ENCODE results near the gene NFATC4.

Gene NFATC4

DNA sequence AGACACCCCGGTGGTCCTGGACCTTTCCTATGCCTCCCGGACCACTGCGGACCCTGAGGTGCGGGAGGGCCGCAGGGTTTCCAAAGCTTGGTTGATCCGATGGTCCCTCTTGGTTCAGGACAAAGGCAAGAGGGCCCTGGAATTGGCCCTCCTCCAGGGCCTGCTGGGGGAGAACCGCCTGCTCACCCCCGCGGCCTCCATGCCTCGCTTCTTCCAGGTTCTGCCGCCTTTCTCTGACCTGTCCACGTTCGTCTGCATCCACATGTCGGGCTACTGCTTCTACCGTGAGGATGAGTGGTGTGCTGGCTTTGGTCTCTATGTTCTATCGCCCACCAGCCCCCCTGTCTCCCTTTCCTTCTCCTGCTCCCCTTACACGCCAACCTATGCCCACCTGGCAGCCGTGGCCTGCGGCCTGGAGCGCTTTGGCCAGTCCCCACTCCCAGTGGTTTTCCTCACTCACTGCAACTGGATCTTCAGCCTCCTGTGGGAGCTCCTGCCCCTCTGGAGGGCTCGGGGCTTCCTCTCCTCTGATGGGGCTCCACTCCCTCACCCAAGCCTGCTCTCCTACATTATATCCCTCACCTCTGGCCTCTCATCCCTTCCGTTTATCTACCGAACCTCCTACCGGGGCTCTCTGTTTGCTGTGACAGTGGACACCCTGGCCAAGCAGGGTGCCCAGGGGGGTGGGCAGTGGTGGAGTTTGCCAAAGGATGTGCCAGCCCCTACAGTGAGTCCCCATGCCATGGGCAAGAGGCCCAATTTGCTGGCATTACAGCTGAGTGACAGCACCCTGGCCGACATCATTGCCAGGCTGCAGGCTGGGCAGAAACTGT is 47.7 kb downstream of the NFATC4 start:
- DNase-seq, result no peak
- Histone ChIP-seq H3K36me3 (replicated peaks) (peaks cover 4% of the 10 kb centered on the region), H3K4me3 (ENCODE audit: low read depth, low read length) (no peak overlapping the region), H3K27me3 (replicated peaks) (no peaks in the 10 kb centered on the region), H3K27ac (no peak overlapping the region)
- no peak for TF ChIP-seq CTCF (IDR thresholded peaks at IDR 0.05; ENCODE audit: low read depth, low read length, missing control alignments)
- in situ Hi-C loops (cut with HindIII; ENCODE audit: low pct_ligation_motif_present, low sequenced_read_pairs), result no loop called here

- in situ Hi-C loops (cut with HindIII; ENCODE audit: low pct_ligation_motif_present, low sequenced_read_pairs), result no loop called here
- H3K36me3 ChIP-seq (replicated peaks), result peaks cover 4% of the 10 kb centered on the region
- no peaks in the 10 kb centered on the region for H3K27me3 ChIP-seq (replicated peaks)
- H3K4me3 ChIP-seq (ENCODE audit: low read depth, low read length), result no peak overlapping the region
- H3K27ac ChIP-seq, result no peak overlapping the region
- TF ChIP-seq CTCF (IDR thresholded peaks at IDR 0.05; ENCODE audit: low read depth, low read length, missing control alignments), result no peak
- no peak for DNase-seq
Measured at GRCh38 chr14:24416254-24416931, 48.4 kb downstream of the NFATC4 start.

- Histone ChIP-seq H3K36me3 (replicated peaks) (peaks cover 4% of the 10 kb centered on the region), H3K4me3 (ENCODE audit: low read depth, low read length) (no peak overlapping the region), H3K27me3 (replicated peaks) (no peaks in the 10 kb centered on the region), H3K27ac (no peak overlapping the region)
- in situ Hi-C loops (cut with HindIII; ENCODE audit: low pct_ligation_motif_present, low sequenced_read_pairs), result no loop called here
- no peak for TF ChIP-seq CTCF (IDR thresholded peaks at IDR 0.05; ENCODE audit: low read depth, low read length, missing control alignments)
- no peak for DNase-seq
Measured at GRCh38 chr14:24416932-24417619, 49.1 kb downstream of the NFATC4 start.

- no peak for TF ChIP-seq CTCF (IDR thresholded peaks at IDR 0.05; ENCODE audit: low read depth, low read length, missing control alignments)
- Histone ChIP-seq H3K4me3 (ENCODE audit: low read depth, low read length) (no peak overlapping the region), H3K36me3 (replicated peaks) (peaks cover 2% of the 10 kb centered on the region), H3K27me3 (replicated peaks) (no peaks in the 10 kb centered on the region), H3K27ac (no peak overlapping the region)
- no peak for DNase-seq
- in situ Hi-C loops (cut with HindIII; ENCODE audit: low pct_ligation_motif_present, low sequenced_read_pairs), result no loop called here
Measured at GRCh38 chr14:24417832-24418491, 50.0 kb downstream of the NFATC4 start.

DNA sequence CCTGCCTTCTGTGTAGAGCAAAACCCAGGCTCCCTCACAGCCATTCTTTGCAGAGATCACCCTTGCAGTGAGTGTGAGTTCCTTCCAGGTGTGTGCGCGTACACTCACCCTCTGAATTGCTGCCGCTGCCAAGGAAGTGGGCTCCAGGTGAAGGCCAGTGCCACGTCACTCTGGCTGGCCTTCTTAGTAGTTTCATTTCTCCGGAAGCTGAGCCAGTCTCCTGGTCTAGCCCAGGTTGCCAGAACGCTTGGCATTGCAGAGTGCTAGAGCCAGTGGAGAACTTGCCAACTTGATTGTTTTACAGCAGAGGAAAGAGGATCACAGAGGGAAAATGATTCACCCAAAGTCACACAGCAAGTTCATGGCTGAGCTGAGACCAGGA is 50.5 kb downstream of the NFATC4 start:
- no peak for TF ChIP-seq CTCF (IDR thresholded peaks at IDR 0.05; ENCODE audit: low read depth, low read length, missing control alignments)
- no peaks in the 10 kb centered on the region for H3K27me3 ChIP-seq (replicated peaks)
- no peak for DNase-seq
- no peak overlapping the region for H3K4me3 ChIP-seq (ENCODE audit: low read depth, low read length)
- no peak overlapping the region for H3K27ac ChIP-seq
- no peaks in the 10 kb centered on the region for H3K36me3 ChIP-seq (replicated peaks)
- in situ Hi-C loops (cut with HindIII; ENCODE audit: low pct_ligation_motif_present, low sequenced_read_pairs), result no loop called here
